Cardiac muscle cell (in vitro differentiated cells and primary cell): Measurements from ENCODE around the gene YIPF5. TPM values are rescaled to one million over a fixed set of nuclear protein-coding genes. Genes with fewer than 3 reads are reported as not detected.

Source experiments
- DNase-seq, 2 donors: peaks; one replicate each; pipeline versions ENCODE4 v3.0.0 to v3.0.0-alpha.2; 2010 to 2017; ENCODE audit warnings: low read depth in 1 of 2, low spot score in 1 of 2
- H3K27ac ChIP-seq: fragments of 200-600 bp; sonication (generic); 2 replicates; pipeline ENCODE4 v1.5.1; 2016
- H3K27me3 ChIP-seq: fragments of 200-600 bp; sonication (generic); 2 replicates; pipeline ENCODE4 v1.6.0; 2016; ENCODE audit warnings: control low read depth
- H3K36me3 ChIP-seq: fragments of 200-600 bp; sonication (generic); 2 replicates; pipeline ENCODE4 v1.5.1; 2016; ENCODE audit warnings: control low read depth
- H3K4me1 ChIP-seq: fragments of 200-600 bp; sonication (generic); 2 replicates; pipeline ENCODE4 v1.8.1; 2017; ENCODE audit warnings: low read depth, mild to moderate bottlenecking, mixed run types
- H3K4me3 ChIP-seq: fragments of 200-600 bp; sonication (generic); 2 replicates; pipeline ENCODE4 v1.5.1; 2016; ENCODE audit warnings: mild to moderate bottlenecking
- H3K9me3 ChIP-seq: fragments of 200-600 bp; sonication (generic); 2 replicates; pipeline ENCODE4 v1.5.1; 2017; ENCODE audit warnings: low read depth, mild to moderate bottlenecking, control low read depth
- CTCF ChIP-seq: IDR thresholded peaks from 2 replicates; pipeline ENCODE4 v1.5.1; 2012; ENCODE audit warnings: low read depth, mild to moderate bottlenecking, low read length
- polyA plus RNA-seq: library from polyadenylated mRNA; unstranded; fragments of >200 nt; fragmentation: Nextera tagmentation; extraction: Ambion mirVana; gene quantifications from 2 replicates; pipeline ENCODE4 v1.2.1, GENCODE V29; 2016
- total RNA-seq: library from RNA; depleted of rRNA; stranded (reverse); fragments of >200 nt; gene quantifications from 2 replicates; pipeline ENCODE4 v1.2.3, GENCODE V29; 2016

The YIPF5 gene
- total and polyA plus RNA-seq, 2 experiments from 2014 or later = 17.8 to 72.8 TPM

- TF ChIP-seq CTCF = peak; percentile 51
- no peaks in the 10 kb centered on the region for H3K4me1 ChIP-seq
- no peak overlapping the region for H3K4me3 ChIP-seq
- no peak overlapping the region for H3K27ac ChIP-seq
- no peaks in the 10 kb centered on the region for H3K36me3 ChIP-seq
- no peaks in the 10 kb centered on the region for H3K9me3 ChIP-seq
- peaks cover 13% of the 10 kb centered on the region for H3K27me3 ChIP-seq
- peak; percentile 21 to 80 for DNase-seq
Measured at GRCh38 chr5:144191998-144192397, 21.5 kb upstream of the YIPF5 start.

- no peak for TF ChIP-seq CTCF
- H3K9me3 ChIP-seq = no peaks in the 10 kb centered on the region
- no peaks in the 10 kb centered on the region for H3K36me3 ChIP-seq
- H3K4me3 ChIP-seq = no peak overlapping the region
- H3K27me3 ChIP-seq = peaks cover 11% of the 10 kb centered on the region
- no peaks in the 10 kb centered on the region for H3K4me1 ChIP-seq
- no peak for DNase-seq
- no peak overlapping the region for H3K27ac ChIP-seq
Measured at GRCh38 chr5:144191531-144191930, 21.1 kb upstream of the YIPF5 start.

- Histone ChIP-seq H3K27ac (no peak overlapping the region), H3K4me1 (no peaks in the 10 kb centered on the region), H3K36me3 (no peaks in the 10 kb centered on the region), H3K4me3 (no peak overlapping the region), H3K27me3 (peaks cover 21% of the 10 kb centered on the region), H3K9me3 (no peaks in the 10 kb centered on the region)
- peak in 1 of 2 donors; percentile 83 for DNase-seq
- TF ChIP-seq CTCF = no peak
Measured at GRCh38 chr5:144189800-144190429, 19.5 kb upstream of the YIPF5 start.

GRCh38 chr5:144187699-144188294, 17.3 kb upstream of the YIPF5 start:
- peak in 1 of 2 donors; percentile 95 for DNase-seq
- Histone ChIP-seq H3K4me1 (no peaks in the 10 kb centered on the region), H3K36me3 (no peaks in the 10 kb centered on the region), H3K9me3 (no peaks in the 10 kb centered on the region), H3K27me3 (peaks cover 24% of the 10 kb centered on the region), H3K4me3 (no peak overlapping the region), H3K27ac (no peak overlapping the region)
- TF ChIP-seq CTCF = no peak

GRCh38 chr5:144183254-144183889, 12.9 kb upstream of the YIPF5 start:
- peaks cover 18% of the 10 kb centered on the region for H3K27me3 ChIP-seq
- peak; percentile 36 to 54 for DNase-seq
- no peaks in the 10 kb centered on the region for H3K36me3 ChIP-seq
- H3K4me1 ChIP-seq = no peaks in the 10 kb centered on the region
- no peak overlapping the region for H3K4me3 ChIP-seq
- H3K27ac ChIP-seq = no peak overlapping the region
- H3K9me3 ChIP-seq = no peaks in the 10 kb centered on the region
- peak; percentile 67 for TF ChIP-seq CTCF
